Measurements from ENCODE around the gene ARL2BP.

DNA sequence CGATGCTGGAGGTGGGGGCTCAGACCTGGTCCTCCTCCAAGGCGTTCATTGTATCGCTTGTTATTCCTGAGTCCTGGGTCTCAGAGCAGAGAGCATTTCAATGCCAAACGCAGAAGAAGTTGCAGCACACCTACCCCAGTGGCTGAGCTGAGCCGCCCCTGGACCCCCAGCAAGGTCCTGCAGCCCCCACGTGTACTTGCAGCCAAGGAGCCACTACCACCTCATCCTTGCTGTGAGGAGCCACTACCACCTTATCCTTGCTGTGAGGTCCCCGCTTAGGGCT lies 25.9 kb downstream of the ARL2BP start:
- TF ChIP-seq, protein P1, sequence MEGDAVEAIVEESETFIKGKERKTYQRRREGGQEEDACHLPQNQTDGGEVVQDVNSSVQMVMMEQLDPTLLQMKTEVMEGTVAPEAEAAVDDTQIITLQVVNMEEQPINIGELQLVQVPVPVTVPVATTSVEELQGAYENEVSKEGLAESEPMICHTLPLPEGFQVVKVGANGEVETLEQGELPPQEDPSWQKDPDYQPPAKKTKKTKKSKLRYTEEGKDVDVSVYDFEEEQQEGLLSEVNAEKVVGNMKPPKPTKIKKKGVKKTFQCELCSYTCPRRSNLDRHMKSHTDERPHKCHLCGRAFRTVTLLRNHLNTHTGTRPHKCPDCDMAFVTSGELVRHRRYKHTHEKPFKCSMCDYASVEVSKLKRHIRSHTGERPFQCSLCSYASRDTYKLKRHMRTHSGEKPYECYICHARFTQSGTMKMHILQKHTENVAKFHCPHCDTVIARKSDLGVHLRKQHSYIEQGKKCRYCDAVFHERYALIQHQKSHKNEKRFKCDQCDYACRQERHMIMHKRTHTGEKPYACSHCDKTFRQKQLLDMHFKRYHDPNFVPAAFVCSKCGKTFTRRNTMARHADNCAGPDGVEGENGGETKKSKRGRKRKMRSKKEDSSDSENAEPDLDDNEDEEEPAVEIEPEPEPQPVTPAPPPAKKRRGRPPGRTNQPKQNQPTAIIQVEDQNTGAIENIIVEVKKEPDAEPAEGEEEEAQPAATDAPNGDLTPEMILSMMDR (IDR thresholded peaks at IDR 0.05), result no peak
- TF ChIP-seq POLR2AphosphoS5 (IDR thresholded peaks at IDR 0.05) (no peak), POLR2A (IDR thresholded peaks at IDR 0.05) (no peak), EP300 (IDR thresholded peaks at IDR 0.05) (no peak)
